ENCODE measurements around the gene CARD9. TPM values are rescaled to one million over a fixed set of nuclear protein-coding genes. Genes with fewer than 3 reads are reported as not detected.

CARD9 gene
- total and polyA plus RNA-seq, 2 of the 4 experiments (the other 2 are of a cell fraction), result 0.36 to 1.9 TPM

- CTCF ChIA-PET, result interaction anchor here (0.8 kb wide), 1 partner anchor 98 kb away, joined by 5 read pairs; no protein-coding TSS in a partner anchor
- peaks cover 8% of the 10 kb centered on the region; the same call in 1 of the 2 replicates for H3K9me1 ChIP-seq (ENCODE audit: insufficient read depth, low read length)
- H3K36me3 ChIP-seq (ENCODE audit: control insufficient read depth, insufficient read depth, low read length), result peaks cover 42% of the 10 kb centered on the region
- TF ChIP-seq, protein P1, sequence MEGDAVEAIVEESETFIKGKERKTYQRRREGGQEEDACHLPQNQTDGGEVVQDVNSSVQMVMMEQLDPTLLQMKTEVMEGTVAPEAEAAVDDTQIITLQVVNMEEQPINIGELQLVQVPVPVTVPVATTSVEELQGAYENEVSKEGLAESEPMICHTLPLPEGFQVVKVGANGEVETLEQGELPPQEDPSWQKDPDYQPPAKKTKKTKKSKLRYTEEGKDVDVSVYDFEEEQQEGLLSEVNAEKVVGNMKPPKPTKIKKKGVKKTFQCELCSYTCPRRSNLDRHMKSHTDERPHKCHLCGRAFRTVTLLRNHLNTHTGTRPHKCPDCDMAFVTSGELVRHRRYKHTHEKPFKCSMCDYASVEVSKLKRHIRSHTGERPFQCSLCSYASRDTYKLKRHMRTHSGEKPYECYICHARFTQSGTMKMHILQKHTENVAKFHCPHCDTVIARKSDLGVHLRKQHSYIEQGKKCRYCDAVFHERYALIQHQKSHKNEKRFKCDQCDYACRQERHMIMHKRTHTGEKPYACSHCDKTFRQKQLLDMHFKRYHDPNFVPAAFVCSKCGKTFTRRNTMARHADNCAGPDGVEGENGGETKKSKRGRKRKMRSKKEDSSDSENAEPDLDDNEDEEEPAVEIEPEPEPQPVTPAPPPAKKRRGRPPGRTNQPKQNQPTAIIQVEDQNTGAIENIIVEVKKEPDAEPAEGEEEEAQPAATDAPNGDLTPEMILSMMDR (conservative IDR thresholded peaks at IDR 0.05; ENCODE audit: low read depth, low read length), result no peak
- TF ChIP-seq MAFK (IDR thresholded peaks at IDR 0.05; ENCODE audit: low read depth, low read length) (no peak), SMC3 (IDR thresholded peaks at IDR 0.05; ENCODE audit: low read depth, low read length) (no peak), CEBPB (IDR thresholded peaks at IDR 0.05; ENCODE audit: low read depth, low read length) (no peak), RCOR1 (IDR thresholded peaks at IDR 0.05; ENCODE audit: insufficient replicate concordance, low read length) (no peak), MXI1 (IDR thresholded peaks at IDR 0.05; ENCODE audit: borderline replicate concordance, low read depth, low read length) (peak; percentile 83; the same call in 1 of the 2 replicates), RFX5 (IDR thresholded peaks at IDR 0.05; ENCODE audit: low read depth, low read length) (no peak), BHLHE40 (IDR thresholded peaks at IDR 0.05; ENCODE audit: low read depth, low read length) (peak; percentile 63; the same call in 1 of the 2 replicates), RAD21 (IDR thresholded peaks at IDR 0.05; ENCODE audit: low read length) (no peak), CHD1 (IDR thresholded peaks at IDR 0.05; ENCODE audit: low read depth, low read length) (no peak), MAZ (IDR thresholded peaks at IDR 0.05; ENCODE audit: borderline replicate concordance, low read depth, low read length) (peak; percentile 70), POLR2A (IDR thresholded peaks at IDR 0.05; ENCODE audit: low read depth, low read length) (peak; percentile 92), FOS (IDR thresholded peaks at IDR 0.05; ENCODE audit: low read depth, low read length) (no peak)
- TF ChIP-seq, protein P2, sequence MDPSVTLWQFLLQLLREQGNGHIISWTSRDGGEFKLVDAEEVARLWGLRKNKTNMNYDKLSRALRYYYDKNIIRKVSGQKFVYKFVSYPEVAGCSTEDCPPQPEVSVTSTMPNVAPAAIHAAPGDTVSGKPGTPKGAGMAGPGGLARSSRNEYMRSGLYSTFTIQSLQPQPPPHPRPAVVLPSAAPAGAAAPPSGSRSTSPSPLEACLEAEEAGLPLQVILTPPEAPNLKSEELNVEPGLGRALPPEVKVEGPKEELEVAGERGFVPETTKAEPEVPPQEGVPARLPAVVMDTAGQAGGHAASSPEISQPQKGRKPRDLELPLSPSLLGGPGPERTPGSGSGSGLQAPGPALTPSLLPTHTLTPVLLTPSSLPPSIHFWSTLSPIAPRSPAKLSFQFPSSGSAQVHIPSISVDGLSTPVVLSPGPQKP (IDR thresholded peaks at IDR 0.05; ENCODE audit: borderline replicate concordance, low read depth, low read length), result no peak
Observed at GRCh38 chr9:136410500-136411287, 37.2 kb upstream of the CARD9 start, which contains the start of the genes ENTR1 and PMPCA. Gene ENTR1 (minus strand): TSS chr9:136410614. CDS start chr9:136410397, 217 bp downstream. Gene PMPCA (plus strand): TSS chr9:136410658. CDS start chr9:136410669, 11 bp downstream.

More at GRCh38 chr9:136410500-136411287, 37.2 kb upstream of the CARD9 start, which contains the start of the genes ENTR1 and PMPCA:
- peak within 1 kb of the TSS; percentile 81 for H3K9ac ChIP-seq (ENCODE audit: low read depth, low read length)
- WGBS, 2 experiments (ENCODE audit: extremely low coverage in 2 of 2, insufficient read length in 1 of 2), result 0% methylated on average over 29 of the region's 83 CpGs; no CpG with 5 or more reads in 1 of the 2 experiments
- no peaks in the 10 kb centered on the region for H3K27me3 ChIP-seq (ENCODE audit: control insufficient read depth, insufficient read depth, low read length)
- H2BK15ac ChIP-seq (ENCODE audit: low read depth, low read length), result no peak within 1 kb of the TSS
- H4K8ac ChIP-seq (ENCODE audit: low read depth in 2 of 2, low read length in 2 of 2), result peak within 1 kb of the TSS; percentile 57 to 88; a peak in 2 of 4 replicates
- peak within 1 kb of the TSS; percentile 98 for H2AK9ac ChIP-seq (replicated peaks; ENCODE audit: low read depth, low read length, poor library complexity)
- peak within 1 kb of the TSS; percentile 88 for H3K4me3 ChIP-seq (ENCODE audit: insufficient read depth, low read depth, low read length)
- H3K4ac ChIP-seq (ENCODE audit: low read depth, low read length), result peak within 1 kb of the TSS; percentile 88
- no TSS peak for BruUV-seq (replicated peaks)
- peaks cover 19 to 68% of the 10 kb centered on the region in 2 experiments for H3K79me1 ChIP-seq (ENCODE audit: low read depth in 1 of 2, low read length in 2 of 2)
- H3K14ac ChIP-seq (replicated peaks; ENCODE audit: low read depth, low read length), result peak within 1 kb of the TSS; percentile 90
- intact Hi-C loops (cut with micrococcal nuclease) (no loop called here), dilution Hi-C loops (cut with HindIII; ENCODE audit: low sequenced_read_pairs, unreplicated experiment) (no loop called here), in situ Hi-C loops (cut with MboI; ENCODE audit: low sequenced_read_pairs) (no loop called here)
- H2AK5ac ChIP-seq (ENCODE audit: low read depth, low read length), result peak within 1 kb of the TSS; percentile 82
- peaks cover 36% of the 10 kb centered on the region for H4K20me1 ChIP-seq (ENCODE audit: insufficient read depth, low read length)
- H3K27ac ChIP-seq (ENCODE audit: insufficient read depth, low read length), result peak within 1 kb of the TSS; percentile 85
- H4K5ac ChIP-seq (ENCODE audit: low read depth, low read length), result no peak within 1 kb of the TSS; the same call in 1 of the 2 replicates
- H3K4me2 ChIP-seq (ENCODE audit: low read depth, low read length), result peak within 1 kb of the TSS; percentile 100
- H3K4me1 ChIP-seq (ENCODE audit: control insufficient read depth, insufficient read depth, low read length), result peaks cover 12% of the 10 kb centered on the region
- POLR2A ChIA-PET (ENCODE audit: unreplicated experiment), result no interaction called here
- H3K18ac ChIP-seq (ENCODE audit: low read depth, low read length), result no peak within 1 kb of the TSS; the same call in 1 of the 2 replicates
- peak within 1 kb of the TSS; percentile 86 for H2BK5ac ChIP-seq (ENCODE audit: low read depth, low read length, poor library complexity, severe bottlenecking)
- H3K9me3 ChIP-seq (ENCODE audit: control insufficient read depth, insufficient read depth, low read length), result no peaks in the 10 kb centered on the region
- peak within 1 kb of the TSS; percentile 98 for H2AFZ ChIP-seq (replicated peaks; ENCODE audit: low read length, poor library complexity)
- DNase-seq, result peak; percentile 85
- H3K23ac ChIP-seq (ENCODE audit: low read depth, low read length), result peak within 1 kb of the TSS; percentile 72; the same call in 1 of the 2 replicates
- no peak within 1 kb of the TSS for H2BK120ac ChIP-seq (ENCODE audit: low read depth, low read length)
- peak within 1 kb of the TSS; percentile 57 for H4K91ac ChIP-seq (ENCODE audit: insufficient read depth, low read depth, low read length)
- H2BK20ac ChIP-seq (ENCODE audit: low read depth, low read length), result no peak within 1 kb of the TSS
- H3K56ac ChIP-seq (ENCODE audit: extremely low read depth, insufficient read depth, low read length), result peak within 1 kb of the TSS; percentile 76
- ATAC-seq (ENCODE audit: low read depth), result peak; percentile 79

Measured in IMR-90 (cell line).